Keratinocyte (primary cell): Measurements from ENCODE around the gene CHRNA5.

Experiments used
- CTCF ChIP-seq, 3 experiments: IDR thresholded peaks in 1 of 3; conservative IDR thresholded peaks in 1 of 3; optimal IDR thresholded peaks in 1 of 3; 2 replicates in 2 of 3; 3 replicates in 1 of 3; pipeline versions ENCODE3 to v1.5.1; 2011; ENCODE audit warnings: low read length in 3 of 3, mild to moderate bottlenecking in 3 of 3, moderate library complexity in 2 of 3, control low read depth in 1 of 3, inconsistent platforms in 1 of 3; ENCODE audit not compliant: insufficient read depth in 2 of 3; ENCODE audit errors: extremely low read depth in 1 of 3
- EZH2 ChIP-seq: IDR thresholded peaks from one replicate; pipeline ENCODE4 v1.6.1; 2012; ENCODE audit warnings: inconsistent platforms, mild to moderate bottlenecking, low read length, moderate library complexity

GRCh38 chr15:78542647-78543046, 22.7 kb upstream of the CHRNA5 start:
- TF ChIP-seq CTCF (optimal IDR thresholded peaks at IDR 0.05 in 1 of 3, IDR thresholded peaks at IDR 0.05 in 1 of 3, conservative IDR thresholded peaks at IDR 0.05 in 1 of 3; ENCODE audit: extremely low read depth in 1 of 3, insufficient read depth in 2 of 3, low read length in 3 of 3) (no peak), EZH2 (no peak)
